Naive B cell (primary cell): Measurements from ENCODE around the gene GMNN. TPM values are rescaled to one million over a fixed set of nuclear protein-coding genes. Genes with fewer than 3 reads are reported as not detected.
"Not testable (repeated sequence)": the region's sequence is repeated elsewhere in the genome, so short reads cannot be mapped to it uniquely, and the experiment has no call there.

Experiments used
- ATAC-seq, 2 donors: fragments of 150-1000 bp; cut with Tn5 transposase; 2 replicates each; pipeline ENCODE4 v1.10.0; 2021; ENCODE audit warnings: low read depth in 2 of 2, mild to moderate bottlenecking in 2 of 2, moderate library complexity in 2 of 2
- DNase-seq: peaks from one replicate; pipeline ENCODE4 v3.0.0; 2022
- H3K27ac Mint-ChIP-seq, 6 donors: one replicate each; pipeline ENCODE4 v1.8.0; 2020 to 2022; ENCODE audit warnings: mild to moderate bottlenecking in 6 of 6, mixed read lengths in 6 of 6, moderate library complexity in 5 of 6, inconsistent platforms in 2 of 6
- H3K27me3 Mint-ChIP-seq, 3 donors: one replicate each; pipeline ENCODE4 v1.8.0; 2021 to 2022; ENCODE audit warnings: mixed read lengths in 3 of 3, mild to moderate bottlenecking in 1 of 3
- H3K36me3 Mint-ChIP-seq, 2 donors: one replicate each; pipeline ENCODE4 v1.8.0; 2020 to 2022; ENCODE audit warnings: mixed read lengths in 2 of 2, inconsistent platforms in 1 of 2, mild to moderate bottlenecking in 1 of 2
- H3K4me1 Mint-ChIP-seq, 3 donors: one replicate each; pipeline ENCODE4 v1.8.0; 2020 to 2022; ENCODE audit warnings: mixed read lengths in 3 of 3, inconsistent platforms in 1 of 3, mild to moderate bottlenecking in 1 of 3, moderate library complexity in 1 of 3
- H3K4me3 Mint-ChIP-seq, 8 donors: one replicate each; pipeline ENCODE4 v1.8.0; 2020 to 2022; ENCODE audit warnings: mild to moderate bottlenecking in 8 of 8, mixed read lengths in 8 of 8, moderate library complexity in 8 of 8, inconsistent platforms in 2 of 8
- H3K9me3 Mint-ChIP-seq, 7 donors: one replicate each; pipeline ENCODE4 v1.8.0; 2020 to 2022; ENCODE audit warnings: mixed read lengths in 7 of 7, mild to moderate bottlenecking in 5 of 7, inconsistent platforms in 2 of 7, moderate library complexity in 1 of 7
- polyA plus RNA-seq, 6 donors: library from polyadenylated mRNA; unstranded; fragments of 300-500 nt; fragmentation: Illumina TruSeq; gene quantifications; one replicate each; pipeline ENCODE4 v1.2.3, GENCODE V29; 2021; ENCODE audit warnings: low read depth in 6 of 6

Gene GMNN
- polyA plus RNA-seq = 1 to 10 TPM; 2.9 to 8.3 (median 4.2) TPM

DNA sequence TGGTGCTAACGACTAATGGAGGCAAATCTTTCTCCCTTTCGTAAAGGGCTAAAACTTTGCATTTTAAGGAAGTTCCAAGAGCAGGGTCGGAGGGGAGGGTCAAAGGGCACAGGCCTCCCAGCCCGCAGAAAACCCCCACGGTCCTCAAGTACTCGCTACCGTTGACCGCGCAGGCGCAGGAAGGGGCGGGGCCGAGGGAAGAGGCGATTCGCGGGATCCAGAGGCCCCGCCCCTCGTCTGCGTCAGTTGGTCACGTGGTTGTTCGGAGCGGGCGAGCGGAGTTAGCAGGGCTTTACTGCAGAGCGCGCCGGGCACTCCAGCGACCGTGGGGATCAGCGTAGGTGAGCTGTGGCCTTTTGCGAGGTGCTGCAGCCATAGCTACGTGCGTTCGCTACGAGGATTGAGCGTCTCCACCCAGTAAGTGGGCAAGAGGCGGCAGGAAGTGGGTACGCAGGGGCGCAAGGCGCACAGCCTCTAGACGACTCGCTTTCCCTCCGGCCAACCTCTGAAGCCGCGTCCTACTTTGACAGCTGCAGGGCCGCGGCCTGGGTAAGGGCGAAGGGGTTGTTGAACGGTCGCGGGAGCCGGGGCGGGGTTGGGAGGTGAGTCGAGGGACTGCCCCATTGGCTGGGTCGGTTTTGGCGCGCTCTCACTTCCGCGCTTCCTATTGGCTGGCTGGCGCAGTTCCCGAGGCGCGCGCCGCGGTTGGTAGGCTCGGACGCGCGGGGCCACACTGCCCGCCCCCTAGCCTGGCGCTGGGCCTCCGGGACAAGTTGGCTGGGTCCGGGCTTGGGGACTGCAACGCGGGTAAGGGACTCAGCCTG lies at the start of gene GMNN:
GMNN (plus strand) TSS at position 242 of the 824 bp plus-strand sequence. CDS start 2,310 bp downstream, outside the sequence.
- Mint-ChIP-seq H3K27ac (peak within 1 kb of the TSS; percentile 93 to 99 (median 98)), H3K4me3 (peak within 1 kb of the TSS; percentile 98 to 100 (median 99)), H3K27me3 (no peaks in the 10 kb centered on the region), H3K9me3 (no peaks in the 10 kb centered on the region), H3K36me3 (no peaks in the 10 kb centered on the region), H3K4me1 (peaks cover 12 to 22% (median 13%) of the 10 kb centered on the region in 3 donors)
- DNase-seq (peak; percentile 97), ATAC-seq (peak; percentile 85 to 90)

- DNase-seq, H3K27me3 Mint-ChIP-seq, H3K36me3 Mint-ChIP-seq, ATAC-seq, H3K4me3 Mint-ChIP-seq: not testable (repeated sequence)
- peak overlapping the region in 1 of 6 donors; percentile 7 for H3K27ac Mint-ChIP-seq
- peaks cover 4 to 13% (median 7%) of the 10 kb centered on the region in 3 donors for H3K4me1 Mint-ChIP-seq
- H3K9me3 Mint-ChIP-seq = peaks cover 6 to 29% (median 17%) of the 10 kb centered on the region in 7 donors
Observed at GRCh38 chr6:24730653-24731052, 44.1 kb upstream of the GMNN start.

DNA sequence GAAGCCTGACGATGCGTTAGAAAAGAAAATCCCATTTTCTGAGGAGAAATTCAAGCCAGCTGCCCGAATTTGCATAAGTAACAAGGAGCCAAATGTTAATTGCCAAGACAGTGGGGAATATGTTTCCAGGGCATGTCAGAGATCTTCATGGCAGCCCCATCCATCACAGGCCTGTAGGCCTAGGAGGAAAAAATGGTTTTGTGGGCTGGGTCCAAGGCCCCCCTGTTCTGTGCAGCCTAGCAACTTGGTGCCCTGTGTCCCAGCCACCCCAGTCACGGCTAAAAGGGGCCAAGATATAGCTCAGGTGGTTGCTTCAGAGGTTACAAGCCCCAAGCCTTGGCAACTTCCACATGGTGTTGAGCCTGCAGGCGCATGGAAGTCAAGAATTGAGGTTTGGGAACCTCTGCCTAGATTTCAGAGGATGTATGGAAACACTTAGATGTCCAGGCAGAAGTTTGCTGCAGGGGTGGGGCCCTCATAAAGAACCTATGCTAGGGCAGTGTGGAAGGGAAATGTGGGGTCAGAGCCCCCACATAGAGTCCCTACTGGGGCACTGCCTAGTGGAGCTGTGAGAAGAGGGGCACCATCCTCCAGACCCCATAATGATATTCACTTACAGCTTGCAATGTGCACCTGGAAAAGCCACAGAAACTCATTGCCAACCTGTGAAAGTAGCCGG lies 43.1 kb upstream of the GMNN start:
- peak overlapping the region in 1 of 6 donors; percentile 12 for H3K27ac Mint-ChIP-seq
- peaks cover 6 to 29% (median 17%) of the 10 kb centered on the region in 7 donors for H3K9me3 Mint-ChIP-seq
- not testable (repeated sequence) for ATAC-seq, H3K36me3 Mint-ChIP-seq, H3K4me3 Mint-ChIP-seq, DNase-seq, H3K27me3 Mint-ChIP-seq
- H3K4me1 Mint-ChIP-seq = peaks cover 4 to 13% (median 7%) of the 10 kb centered on the region in 3 donors

GRCh38 chr6:24734166-24734565 lies 40.6 kb upstream of the GMNN start:
- H3K36me3 Mint-ChIP-seq = peaks cover 5 to 9% of the 10 kb centered on the region in 2 donors
- H3K27me3 Mint-ChIP-seq = peaks cover 0 to 8% (median 0%) of the 10 kb centered on the region in 3 donors
- H3K27ac Mint-ChIP-seq = no peak overlapping the region
- no peak for ATAC-seq
- H3K9me3 Mint-ChIP-seq = peaks cover 6 to 29% (median 17%) of the 10 kb centered on the region in 7 donors
- DNase-seq = no peak
- H3K4me1 Mint-ChIP-seq = peaks cover 0 to 4% (median 4%) of the 10 kb centered on the region in 3 donors
- H3K4me3 Mint-ChIP-seq = no peak overlapping the region

DNA sequence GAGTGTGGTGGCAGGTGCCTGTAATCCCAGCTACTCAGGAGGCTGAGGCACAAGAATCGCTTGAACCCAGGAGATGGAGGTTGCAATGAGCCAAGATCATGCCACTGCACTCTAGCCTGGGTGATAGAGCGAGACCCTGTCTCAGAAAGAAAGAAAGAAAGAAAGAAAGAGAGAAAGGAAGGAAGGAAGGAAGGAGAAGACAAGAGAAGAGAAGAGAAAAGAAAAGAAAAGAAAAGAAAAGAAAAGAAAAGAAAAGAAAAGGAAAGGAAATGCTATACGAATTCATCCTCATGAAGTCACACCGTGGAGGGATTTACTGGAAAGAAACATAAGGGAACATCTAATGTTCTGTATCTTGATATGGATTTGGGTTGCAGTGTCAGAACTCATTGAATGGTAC lies 40.0 kb upstream of the GMNN start:
- H3K27ac Mint-ChIP-seq = peak overlapping the region in 1 of 6 donors; percentile 77
- DNase-seq, ATAC-seq, H3K27me3 Mint-ChIP-seq, H3K4me1 Mint-ChIP-seq, H3K36me3 Mint-ChIP-seq: not testable (repeated sequence)
- H3K9me3 Mint-ChIP-seq = peaks cover 6 to 25% (median 17%) of the 10 kb centered on the region in 7 donors
- H3K4me3 Mint-ChIP-seq = peak overlapping the region in 1 of 8 donors; percentile 48

GRCh38 chr6:24738741-24739140 lies 36.0 kb upstream of the GMNN start:
- Mint-ChIP-seq H3K9me3 (peaks cover 0 to 6% (median 0%) of the 10 kb centered on the region in 7 donors), H3K36me3 (no peaks in the 10 kb centered on the region), H3K4me3 (no peak overlapping the region), H3K27ac (no peak overlapping the region), H3K27me3 (peaks cover 0 to 8% (median 0%) of the 10 kb centered on the region in 3 donors), H3K4me1 (peaks cover 18 to 19% (median 18%) of the 10 kb centered on the region in 3 donors)
- no peak for DNase-seq
- no peak for ATAC-seq

- Mint-ChIP-seq H3K36me3 (no peaks in the 10 kb centered on the region), H3K4me1 (peaks cover 34 to 37% (median 34%) of the 10 kb centered on the region in 3 donors), H3K27ac (no peak overlapping the region), H3K27me3 (no peaks in the 10 kb centered on the region), H3K9me3 (peaks cover 0 to 6% (median 0%) of the 10 kb centered on the region in 7 donors), H3K4me3 (peak overlapping the region in 1 of 8 donors; percentile 12)
- DNase-seq (no peak), ATAC-seq (no peak)
Observed at GRCh38 chr6:24740861-24741260, 33.9 kb upstream of the GMNN start.

GRCh38 chr6:24742216-24742738 lies 32.5 kb upstream of the GMNN start:
- Mint-ChIP-seq H3K4me3 (peak overlapping the region in 3 of 8 donors; percentile 4 to 77 (median 76)), H3K27ac (peak overlapping the region in 3 of 6 donors; percentile 0 to 70 (median 57)), H3K4me1 (peaks cover 34 to 37% (median 35%) of the 10 kb centered on the region in 3 donors), H3K27me3 (no peaks in the 10 kb centered on the region), H3K36me3 (no peaks in the 10 kb centered on the region), H3K9me3 (peaks cover 0 to 6% (median 0%) of the 10 kb centered on the region in 7 donors)
- DNase-seq (no peak), ATAC-seq (no peak)

DNA sequence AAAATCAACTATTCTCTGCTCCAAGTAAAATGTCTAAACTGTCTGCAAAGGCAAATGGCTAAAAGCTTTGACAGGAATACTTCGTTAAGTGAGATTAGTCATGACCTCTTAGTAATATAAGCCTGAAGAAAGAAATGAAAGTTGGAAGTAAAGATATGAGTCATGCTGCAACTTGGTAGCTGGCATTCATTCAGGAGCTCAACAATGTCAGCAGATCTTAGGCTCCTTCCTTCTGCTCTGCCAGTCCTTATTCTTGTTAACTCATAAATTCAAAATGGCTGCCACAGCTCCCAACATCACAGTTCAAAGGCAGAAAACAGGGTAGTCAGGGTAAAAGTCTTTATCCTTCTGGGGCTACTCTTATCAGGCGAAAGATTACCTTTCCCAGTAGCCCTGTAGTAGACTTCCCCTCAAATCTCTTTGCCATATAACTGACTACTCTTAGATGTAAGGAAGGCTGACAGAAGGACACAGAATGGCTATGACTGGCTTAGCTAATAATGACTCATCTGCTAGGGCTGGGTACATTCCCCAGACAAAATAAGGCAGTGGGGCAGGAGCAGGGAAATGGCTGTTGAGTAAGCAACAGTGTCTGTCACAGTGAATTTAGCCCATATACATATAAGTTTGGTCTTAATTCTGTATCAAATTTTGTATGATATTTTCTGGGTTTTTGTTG lies 31.3 kb upstream of the GMNN start:
- Mint-ChIP-seq H3K9me3 (peaks cover 0 to 6% (median 0%) of the 10 kb centered on the region in 7 donors), H3K27ac (peak overlapping the region in 5 of 6 donors; percentile 43 to 91 (median 82)), H3K4me1 (peaks cover 34 to 37% (median 36%) of the 10 kb centered on the region in 3 donors), H3K27me3 (no peaks in the 10 kb centered on the region), H3K4me3 (peak overlapping the region in 6 of 8 donors; percentile 35 to 75 (median 40)), H3K36me3 (no peaks in the 10 kb centered on the region)
- DNase-seq = no peak
- ATAC-seq = peak; percentile 51 to 52

DNA sequence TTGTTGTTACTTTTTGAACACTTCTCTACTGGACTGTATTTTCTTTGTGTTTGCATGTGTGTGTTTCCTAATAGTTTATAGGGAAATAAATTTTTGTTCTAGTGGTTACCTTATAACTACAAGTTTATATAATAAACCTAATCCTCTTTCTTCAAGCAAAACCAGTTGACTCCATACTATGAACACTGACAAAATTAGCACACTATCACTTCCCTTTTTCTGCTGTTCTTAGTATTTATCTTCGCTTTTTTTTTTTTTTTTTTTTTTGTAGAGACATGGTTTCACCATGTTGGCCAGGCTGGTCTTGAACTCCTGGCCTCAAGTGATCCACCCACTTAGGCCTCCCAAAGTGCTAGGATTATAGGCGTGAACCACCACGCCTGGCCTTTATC lies 30.8 kb upstream of the GMNN start:
- no peaks in the 10 kb centered on the region for H3K27me3 Mint-ChIP-seq
- H3K9me3 Mint-ChIP-seq = peaks cover 0 to 6% (median 0%) of the 10 kb centered on the region in 7 donors
- H3K27ac Mint-ChIP-seq = peak overlapping the region; percentile 16 to 91 (median 84)
- peak; percentile 89 for ATAC-seq
- peak; percentile 27 for DNase-seq
- no peaks in the 10 kb centered on the region for H3K36me3 Mint-ChIP-seq
- peak overlapping the region in 6 of 8 donors; percentile 11 to 75 (median 38) for H3K4me3 Mint-ChIP-seq
- peaks cover 37 to 39% (median 38%) of the 10 kb centered on the region in 3 donors for H3K4me1 Mint-ChIP-seq

GRCh38 chr6:24744911-24745310 lies 29.8 kb upstream of the GMNN start:
- peak overlapping the region in 1 of 6 donors; percentile 23 for H3K27ac Mint-ChIP-seq
- peaks cover 43 to 48% (median 44%) of the 10 kb centered on the region in 3 donors for H3K4me1 Mint-ChIP-seq
- no peaks in the 10 kb centered on the region for H3K36me3 Mint-ChIP-seq
- DNase-seq (no peak), ATAC-seq (no peak)
- H3K4me3 Mint-ChIP-seq = peak overlapping the region in 2 of 8 donors; percentile 6 to 18
- H3K27me3 Mint-ChIP-seq = no peaks in the 10 kb centered on the region
- peaks cover 0 to 6% (median 0%) of the 10 kb centered on the region in 7 donors for H3K9me3 Mint-ChIP-seq

- peaks cover 0 to 2% (median 0%) of the 10 kb centered on the region in 7 donors for H3K9me3 Mint-ChIP-seq
- peak overlapping the region; percentile 6 to 93 (median 72) for H3K27ac Mint-ChIP-seq
- no peaks in the 10 kb centered on the region for H3K27me3 Mint-ChIP-seq
- H3K4me3 Mint-ChIP-seq = peak overlapping the region in 3 of 8 donors; percentile 25 to 72 (median 37)
- peaks cover 19 to 25% (median 20%) of the 10 kb centered on the region in 3 donors for H3K4me1 Mint-ChIP-seq
- ATAC-seq = no peak
- no peaks in the 10 kb centered on the region for H3K36me3 Mint-ChIP-seq
- DNase-seq = no peak
Observed at GRCh38 chr6:24749297-24749696, 25.4 kb upstream of the GMNN start.
